ENCODE data around the gene TOP3A.

The TOP3A gene

DNA sequence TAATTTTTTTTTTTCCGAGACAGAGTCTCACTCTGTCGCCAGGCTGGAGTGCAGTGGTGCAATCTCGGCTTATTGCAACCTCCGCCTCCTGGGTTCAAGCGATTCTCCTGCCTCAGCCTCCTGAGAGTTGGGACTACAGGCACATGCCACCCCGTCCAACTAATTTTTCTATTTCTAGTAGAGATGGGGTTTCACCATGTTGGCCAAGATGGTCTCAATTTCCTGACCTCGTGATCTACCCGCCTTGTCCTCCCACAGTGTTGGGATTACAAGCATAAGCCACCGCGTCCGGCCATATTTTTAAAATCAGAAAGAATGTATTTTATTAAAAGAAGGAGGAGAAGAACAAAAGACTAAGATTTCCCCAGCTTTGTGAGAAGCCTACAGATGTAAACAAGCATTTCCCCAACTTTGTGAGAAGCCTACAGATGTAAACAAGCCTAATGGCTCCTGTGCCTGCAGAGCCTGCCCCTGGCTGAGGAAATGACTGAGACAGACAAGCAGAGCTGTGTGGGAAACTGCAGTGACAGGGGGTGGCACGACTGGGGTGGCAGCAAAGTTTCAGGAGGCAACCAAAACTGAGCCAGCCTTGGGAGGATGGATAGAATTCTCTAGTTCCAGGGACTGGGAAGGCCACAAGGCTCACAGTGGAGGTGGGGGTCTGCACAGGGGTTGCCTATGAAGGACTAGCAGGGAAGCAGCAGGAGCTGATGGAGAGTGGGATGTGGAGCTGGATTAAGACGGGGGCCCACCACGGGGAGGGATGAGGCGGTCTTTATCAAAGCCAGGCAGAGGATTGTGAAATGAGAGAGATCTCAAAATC lies 22.9 kb downstream of the TOP3A start:
- Histone ChIP-seq H3K9me3 (ENCODE audit: control insufficient read depth, insufficient read depth, low read length) (no peaks in the 10 kb centered on the region), H3K9me2 (replicated peaks; ENCODE audit: control insufficient read depth, low read length) (no peaks in the 10 kb centered on the region), H3K4me3 (ENCODE audit: low read length) (no peak overlapping the region), H3K27ac (ENCODE audit: low read depth, low read length) (no peak overlapping the region), H4K20me1 (ENCODE audit: control insufficient read depth, insufficient read depth, low read depth, low read length) (no peaks in the 10 kb centered on the region), H3K4me2 (ENCODE audit: low read length) (no peak overlapping the region), H3K27me3 (ENCODE audit: control insufficient read depth, low read length) (no peaks in the 10 kb centered on the region), H3F3A (ENCODE audit: control insufficient read depth, insufficient read depth) (no peaks in the 10 kb centered on the region), H3K79me2 (ENCODE audit: control insufficient read depth, low read length) (no peaks in the 10 kb centered on the region), H3K4me1 (ENCODE audit: control insufficient read depth, low read length) (no peaks in the 10 kb centered on the region), H3K36me3 (ENCODE audit: control insufficient read depth, low read length) (peaks cover 65% of the 10 kb centered on the region)
- no peak for TF ChIP-seq EZH2phosphoT487 (IDR thresholded peaks at IDR 0.05; ENCODE audit: borderline replicate concordance, low read length)
- TF ChIP-seq, protein P1, sequence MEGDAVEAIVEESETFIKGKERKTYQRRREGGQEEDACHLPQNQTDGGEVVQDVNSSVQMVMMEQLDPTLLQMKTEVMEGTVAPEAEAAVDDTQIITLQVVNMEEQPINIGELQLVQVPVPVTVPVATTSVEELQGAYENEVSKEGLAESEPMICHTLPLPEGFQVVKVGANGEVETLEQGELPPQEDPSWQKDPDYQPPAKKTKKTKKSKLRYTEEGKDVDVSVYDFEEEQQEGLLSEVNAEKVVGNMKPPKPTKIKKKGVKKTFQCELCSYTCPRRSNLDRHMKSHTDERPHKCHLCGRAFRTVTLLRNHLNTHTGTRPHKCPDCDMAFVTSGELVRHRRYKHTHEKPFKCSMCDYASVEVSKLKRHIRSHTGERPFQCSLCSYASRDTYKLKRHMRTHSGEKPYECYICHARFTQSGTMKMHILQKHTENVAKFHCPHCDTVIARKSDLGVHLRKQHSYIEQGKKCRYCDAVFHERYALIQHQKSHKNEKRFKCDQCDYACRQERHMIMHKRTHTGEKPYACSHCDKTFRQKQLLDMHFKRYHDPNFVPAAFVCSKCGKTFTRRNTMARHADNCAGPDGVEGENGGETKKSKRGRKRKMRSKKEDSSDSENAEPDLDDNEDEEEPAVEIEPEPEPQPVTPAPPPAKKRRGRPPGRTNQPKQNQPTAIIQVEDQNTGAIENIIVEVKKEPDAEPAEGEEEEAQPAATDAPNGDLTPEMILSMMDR (IDR thresholded peaks at IDR 0.05; ENCODE audit: low read depth, low read length, poor library complexity, severe bottlenecking): no peak

DNA sequence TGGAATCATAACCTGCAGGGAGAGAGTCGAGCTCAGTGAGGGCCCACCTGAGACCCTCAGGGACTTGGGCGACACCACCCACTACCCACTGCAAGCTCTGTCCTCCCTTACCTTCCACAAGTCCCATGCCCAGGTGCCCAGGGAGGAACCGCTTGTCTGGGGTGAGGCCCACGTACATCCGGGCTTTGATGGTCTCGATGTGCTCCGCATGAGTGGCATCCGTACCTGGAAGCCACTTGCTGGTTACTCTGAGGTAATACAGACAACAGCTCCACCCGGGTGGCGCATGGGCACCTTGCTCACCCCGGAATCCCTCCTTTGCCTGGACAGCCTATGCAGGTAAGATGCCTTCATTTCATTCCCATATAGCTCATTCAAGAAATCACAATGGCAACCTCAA lies 29.5 kb downstream of the TOP3A start:
- Histone ChIP-seq H3K4me3 (ENCODE audit: low read length) (no peak overlapping the region), H3K36me3 (ENCODE audit: control insufficient read depth, low read length) (peaks cover 73% of the 10 kb centered on the region), H3K27ac (ENCODE audit: low read depth, low read length) (no peak overlapping the region), H3K9me3 (ENCODE audit: control insufficient read depth, insufficient read depth, low read length) (no peaks in the 10 kb centered on the region), H3K27me3 (ENCODE audit: control insufficient read depth, low read length) (no peaks in the 10 kb centered on the region), H3F3A (ENCODE audit: control insufficient read depth, insufficient read depth) (no peaks in the 10 kb centered on the region), H3K4me1 (ENCODE audit: control insufficient read depth, low read length) (no peaks in the 10 kb centered on the region), H3K9me2 (replicated peaks; ENCODE audit: control insufficient read depth, low read length) (no peaks in the 10 kb centered on the region), H4K20me1 (ENCODE audit: control insufficient read depth, insufficient read depth, low read depth, low read length) (no peaks in the 10 kb centered on the region), H3K79me2 (ENCODE audit: control insufficient read depth, low read length) (no peaks in the 10 kb centered on the region), H3K4me2 (ENCODE audit: low read length) (no peak overlapping the region)
- TF ChIP-seq, protein P1 (IDR thresholded peaks at IDR 0.05; ENCODE audit: low read depth, low read length, poor library complexity, severe bottlenecking): no peak
- no peak for TF ChIP-seq EZH2phosphoT487 (IDR thresholded peaks at IDR 0.05; ENCODE audit: borderline replicate concordance, low read length)

DNA sequence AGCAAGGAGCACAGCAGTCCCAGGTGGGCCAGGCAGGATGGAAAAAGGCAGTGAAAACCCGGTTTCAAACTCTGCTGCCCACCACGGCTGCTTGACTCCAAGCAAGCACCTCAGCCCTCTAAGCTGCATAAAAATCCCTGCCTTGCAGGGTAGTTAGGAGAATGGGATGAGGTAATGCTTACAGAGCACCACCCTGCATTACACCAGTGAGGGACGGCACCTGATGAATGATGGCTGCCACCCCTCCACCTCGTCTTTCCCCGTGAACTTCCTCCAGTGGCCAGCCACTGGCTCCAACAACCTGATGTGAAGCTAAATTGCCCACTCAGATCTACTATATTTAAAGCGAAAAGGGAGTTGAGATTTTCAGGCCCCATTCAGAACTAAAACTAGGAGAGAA lies 33.0 kb downstream of the TOP3A start:
- H3F3A ChIP-seq (ENCODE audit: control insufficient read depth, insufficient read depth): no peaks in the 10 kb centered on the region
- peaks cover 77% of the 10 kb centered on the region for H3K36me3 ChIP-seq (ENCODE audit: control insufficient read depth, low read length)
- TF ChIP-seq, protein P1 (IDR thresholded peaks at IDR 0.05; ENCODE audit: low read depth, low read length, poor library complexity, severe bottlenecking): no peak
- no peak for TF ChIP-seq EZH2phosphoT487 (IDR thresholded peaks at IDR 0.05; ENCODE audit: borderline replicate concordance, low read length)
- H3K4me3 ChIP-seq (ENCODE audit: low read length): no peak overlapping the region
- no peaks in the 10 kb centered on the region for H3K4me1 ChIP-seq (ENCODE audit: control insufficient read depth, low read length)
- H3K4me2 ChIP-seq (ENCODE audit: low read length): no peak overlapping the region
- H3K9me2 ChIP-seq (replicated peaks; ENCODE audit: control insufficient read depth, low read length): no peaks in the 10 kb centered on the region
- no peaks in the 10 kb centered on the region for H3K27me3 ChIP-seq (ENCODE audit: control insufficient read depth, low read length)
- no peaks in the 10 kb centered on the region for H3K9me3 ChIP-seq (ENCODE audit: control insufficient read depth, insufficient read depth, low read length)
- no peaks in the 10 kb centered on the region for H4K20me1 ChIP-seq (ENCODE audit: control insufficient read depth, insufficient read depth, low read depth, low read length)
- no peaks in the 10 kb centered on the region for H3K79me2 ChIP-seq (ENCODE audit: control insufficient read depth, low read length)
- H3K27ac ChIP-seq (ENCODE audit: low read depth, low read length): no peak overlapping the region
